ENCODE measurements around the gene SRBD1.

DNA sequence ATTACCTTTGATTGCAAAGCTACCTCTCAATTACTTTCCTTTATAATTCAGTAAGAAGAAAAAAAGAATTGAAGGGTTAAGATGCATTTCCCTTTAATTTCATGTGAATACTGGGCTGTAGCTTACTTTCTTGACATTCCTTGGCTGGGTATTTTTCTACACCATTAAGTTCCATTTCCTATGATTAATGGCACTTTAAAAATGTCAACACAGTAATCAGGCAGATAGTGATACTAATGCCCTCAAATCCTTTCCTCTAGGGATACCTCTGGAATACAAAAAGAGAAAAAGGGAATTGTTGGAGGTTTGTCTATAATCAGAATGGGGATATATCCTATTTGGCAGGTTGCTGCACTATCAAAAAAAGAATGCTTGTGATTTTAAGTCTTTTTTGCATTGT lies 216.9 kb downstream of the SRBD1 start:
- TF ChIP-seq, protein P1, sequence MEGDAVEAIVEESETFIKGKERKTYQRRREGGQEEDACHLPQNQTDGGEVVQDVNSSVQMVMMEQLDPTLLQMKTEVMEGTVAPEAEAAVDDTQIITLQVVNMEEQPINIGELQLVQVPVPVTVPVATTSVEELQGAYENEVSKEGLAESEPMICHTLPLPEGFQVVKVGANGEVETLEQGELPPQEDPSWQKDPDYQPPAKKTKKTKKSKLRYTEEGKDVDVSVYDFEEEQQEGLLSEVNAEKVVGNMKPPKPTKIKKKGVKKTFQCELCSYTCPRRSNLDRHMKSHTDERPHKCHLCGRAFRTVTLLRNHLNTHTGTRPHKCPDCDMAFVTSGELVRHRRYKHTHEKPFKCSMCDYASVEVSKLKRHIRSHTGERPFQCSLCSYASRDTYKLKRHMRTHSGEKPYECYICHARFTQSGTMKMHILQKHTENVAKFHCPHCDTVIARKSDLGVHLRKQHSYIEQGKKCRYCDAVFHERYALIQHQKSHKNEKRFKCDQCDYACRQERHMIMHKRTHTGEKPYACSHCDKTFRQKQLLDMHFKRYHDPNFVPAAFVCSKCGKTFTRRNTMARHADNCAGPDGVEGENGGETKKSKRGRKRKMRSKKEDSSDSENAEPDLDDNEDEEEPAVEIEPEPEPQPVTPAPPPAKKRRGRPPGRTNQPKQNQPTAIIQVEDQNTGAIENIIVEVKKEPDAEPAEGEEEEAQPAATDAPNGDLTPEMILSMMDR (IDR thresholded peaks at IDR 0.05; ENCODE audit: low read depth, low read length), result no peak
- no peak for TF ChIP-seq EZH2phosphoT487 (IDR thresholded peaks at IDR 0.05; ENCODE audit: low read depth)

Measured in OCI-LY3 (cell line).